GF-D8 (cell line): ENCODE measurements around the gene CARD16.
A peak's percentile ranks its signal among the peaks of the same experiment; 100 is the strongest.
"Not testable (repeated sequence)": the region's sequence is repeated elsewhere in the genome, so short reads cannot be mapped to it uniquely, and the experiment has no call there.

Source experiments
- DNase-seq: peaks from one replicate; lab custom pipeline; 2025; lab: John Stamatoyannopoulos, UW

Gene CARD16

DNA sequence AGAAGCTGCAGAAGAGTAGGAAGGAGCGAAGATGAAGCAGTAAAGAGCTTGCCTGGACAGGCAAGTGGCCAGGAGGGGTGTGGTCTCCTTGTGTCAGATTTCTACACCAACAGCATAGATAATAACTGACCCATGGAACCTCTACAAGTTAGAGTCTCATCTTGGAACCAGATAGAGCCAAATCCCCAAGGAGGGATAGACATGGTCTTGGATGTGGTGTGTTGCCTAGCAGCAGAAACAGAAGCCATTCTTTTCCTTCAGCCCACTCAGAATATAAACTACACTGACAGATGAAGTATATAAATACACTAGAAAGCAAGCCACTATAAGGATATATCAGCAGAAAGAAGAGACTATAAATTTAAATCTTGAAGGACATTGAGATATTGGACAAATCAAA, 4.3 kb upstream of the CARD16 start:
- no peak for DNase-seq

DNA sequence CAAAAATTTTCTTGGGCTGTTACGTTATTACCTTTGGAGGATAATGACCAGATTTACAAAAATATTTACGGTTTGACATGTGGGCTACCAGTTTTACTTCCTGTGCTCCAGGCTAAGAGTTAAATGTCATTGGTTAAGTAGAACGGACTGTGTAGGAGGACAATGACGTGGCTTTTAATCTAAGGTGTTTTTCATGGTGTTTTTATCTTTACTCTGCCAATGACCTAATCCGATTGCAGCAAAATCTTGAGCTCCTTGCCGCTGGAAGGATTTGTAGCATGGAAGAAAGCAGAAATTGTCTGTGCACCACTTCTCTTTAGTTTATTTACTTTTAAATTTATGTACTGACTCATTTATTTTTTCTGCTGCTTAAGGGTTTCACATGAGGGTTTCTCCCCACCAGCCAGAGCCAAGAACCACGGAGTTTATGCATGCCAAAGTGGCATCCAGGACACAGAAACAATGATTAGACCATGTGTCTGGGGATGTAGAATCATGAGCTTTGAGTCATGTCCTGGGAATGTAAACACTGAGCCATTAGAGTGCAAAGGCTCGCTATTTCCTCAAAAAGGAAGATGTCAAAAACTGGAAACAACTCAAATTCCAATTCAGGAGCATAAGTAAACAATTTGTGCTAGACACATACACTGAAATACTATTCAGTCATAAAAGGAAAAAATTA, 1.9 kb upstream of the CARD16 start:
- no peak for DNase-seq

DNA sequence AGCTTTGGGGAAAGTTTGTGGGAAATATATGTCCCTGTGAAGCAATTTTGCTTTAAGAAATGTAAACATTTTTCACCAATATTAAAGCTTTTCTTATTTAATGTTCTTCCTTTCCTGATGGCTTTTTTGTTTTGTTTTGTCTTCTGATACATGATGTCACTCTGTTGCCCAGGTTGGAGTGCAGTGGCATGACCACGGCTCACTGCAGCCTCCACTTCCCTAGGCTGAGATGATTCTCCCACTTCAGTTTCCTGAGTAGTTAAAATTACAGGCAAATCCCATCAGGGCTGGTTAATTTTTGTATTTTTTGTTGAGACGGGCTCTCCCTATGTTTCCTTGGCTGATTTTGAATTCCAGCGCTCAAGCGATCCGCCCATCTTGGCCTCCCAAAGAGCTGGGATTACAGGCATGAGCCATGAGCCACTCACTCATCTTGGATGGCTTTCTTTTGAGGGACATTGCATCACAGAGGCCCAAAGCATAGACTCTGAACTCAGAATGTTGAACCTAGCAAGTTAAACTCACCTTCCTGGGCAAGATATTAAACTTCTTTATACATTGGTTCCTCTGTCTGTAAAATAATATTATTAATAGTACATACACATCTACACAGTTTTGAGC, 651 bp upstream of the CARD16 start:
- no peak for DNase-seq

DNA sequence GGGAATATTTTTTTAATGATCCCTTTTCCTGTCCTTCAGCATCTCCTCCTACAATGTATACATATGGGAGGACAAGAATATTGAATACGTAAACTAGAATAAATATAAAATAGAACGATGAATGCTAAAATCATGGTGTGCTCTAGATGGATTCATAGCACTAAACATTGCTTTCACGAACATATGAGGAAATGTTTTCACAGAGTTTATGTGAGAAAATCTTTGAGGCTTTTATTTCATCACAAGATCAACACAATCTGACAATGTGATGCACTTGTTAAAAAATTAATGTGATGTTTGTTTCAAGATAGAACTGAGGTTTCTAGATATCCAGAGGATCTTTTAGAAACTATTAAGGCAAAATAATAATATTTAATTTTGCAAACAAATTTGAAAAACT, 3.0 kb downstream of the CARD16 start:
- no peak for DNase-seq

DNA sequence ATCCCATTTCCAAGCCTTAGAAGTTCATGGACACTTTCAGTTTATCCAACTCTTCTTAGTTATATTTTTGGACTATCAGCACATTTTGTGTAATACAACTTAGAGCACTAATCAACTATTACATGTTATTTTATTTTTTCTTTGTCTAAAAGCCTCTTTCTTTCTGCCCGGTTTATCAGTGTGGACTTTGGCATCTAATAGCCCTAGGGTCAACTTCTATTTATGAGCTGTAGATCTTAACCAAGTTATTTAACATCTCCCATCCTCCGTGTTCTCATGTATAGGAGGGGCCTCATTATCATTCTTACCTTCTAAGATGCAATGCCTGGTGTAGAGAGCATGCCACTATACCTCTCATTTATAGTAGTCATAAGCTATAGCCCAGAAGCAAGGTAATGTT, 4.4 kb downstream of the CARD16 start:
- no peak for DNase-seq

- DNase-seq: peak; percentile 81
Measured at GRCh38 chr11:105034813-105035620, 10.1 kb downstream of the CARD16 start, which contains the start of gene CASP1. CASP1 (minus strand) TSS chr11:105035144; CDS start chr11:105035113, 31 bp downstream.

GRCh38 chr11:105034388-105034787, 10.7 kb downstream of the CARD16 start:
- not testable (repeated sequence) for DNase-seq

DNA sequence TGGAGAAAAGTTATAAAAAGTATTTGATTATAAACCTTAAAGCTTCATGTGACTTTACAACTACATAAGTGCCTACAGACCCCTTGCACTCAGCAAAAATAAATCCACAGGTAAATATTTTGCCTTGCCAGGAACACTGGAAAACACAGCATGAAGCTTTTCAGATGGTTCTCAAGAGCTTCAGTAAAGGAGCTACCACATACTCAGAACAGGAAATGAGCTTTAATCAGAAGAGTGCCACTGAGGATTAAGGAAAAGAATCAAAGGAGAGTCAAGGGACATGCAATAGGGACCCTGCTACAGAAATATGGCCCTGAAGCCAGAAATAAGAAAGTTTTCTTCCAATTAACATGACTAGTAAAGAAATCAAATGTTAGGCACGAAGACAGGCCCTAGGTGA, 11.4 kb downstream of the CARD16 start:
- no peak for DNase-seq

GRCh38 chr11:105033343-105033742, 11.8 kb downstream of the CARD16 start:
- no peak for DNase-seq

DNA sequence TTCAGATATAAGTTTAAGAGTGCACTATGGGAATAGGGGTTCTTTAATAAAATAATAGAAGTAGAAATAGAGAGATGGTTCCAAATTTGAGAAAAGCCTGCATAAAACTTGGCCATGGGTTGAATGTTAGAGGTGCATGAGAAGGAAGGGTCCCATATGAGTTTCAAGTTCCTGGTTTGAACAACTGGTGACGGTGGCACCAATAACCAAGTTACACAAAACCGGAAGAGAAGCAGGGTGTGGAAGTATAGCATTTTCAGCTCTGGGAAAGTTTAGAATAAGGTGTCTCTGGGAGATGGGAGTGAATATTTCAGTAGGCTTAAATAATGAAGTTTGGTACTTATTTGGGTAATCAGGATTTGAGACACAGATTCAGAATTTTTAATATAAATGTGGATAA, 12.6 kb downstream of the CARD16 start:
- no peak for DNase-seq

DNA sequence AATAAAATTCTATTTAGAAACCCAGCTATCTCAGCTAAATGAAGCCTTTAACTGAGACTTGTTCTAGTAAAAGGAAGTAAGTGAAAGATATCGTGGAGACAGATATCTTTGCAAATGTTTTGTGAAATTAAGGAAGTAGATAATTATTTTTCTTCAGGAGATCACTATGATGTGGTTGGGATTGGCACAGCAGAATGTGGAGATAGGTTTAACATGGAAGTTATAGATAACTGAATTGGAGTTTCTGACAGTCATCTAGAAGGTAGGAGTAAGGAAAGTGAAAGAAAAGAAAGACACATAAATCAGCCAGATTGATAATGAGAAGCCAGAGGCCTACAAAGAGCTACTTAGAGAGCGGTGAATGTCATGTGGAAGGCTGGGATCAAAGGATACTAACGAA, 17.5 kb downstream of the CARD16 start:
- DNase-seq: peak; percentile 66

GRCh38 chr11:105024394-105024793, 20.7 kb downstream of the CARD16 start:
- DNase-seq: no peak

- DNase-seq: peak; percentile 45
Measured at GRCh38 chr11:105023003-105023402, 22.1 kb downstream of the CARD16 start, which contains the start of gene CASP5. CASP5 (minus strand) TSS chr11:105023168; CDS start chr11:105023136, 32 bp downstream.

GRCh38 chr11:105022527-105022926, 22.6 kb downstream of the CARD16 start:
- no peak for DNase-seq

- no peak for DNase-seq
Measured at GRCh38 chr11:105007463-105007862, 37.7 kb downstream of the CARD16 start.

DNA sequence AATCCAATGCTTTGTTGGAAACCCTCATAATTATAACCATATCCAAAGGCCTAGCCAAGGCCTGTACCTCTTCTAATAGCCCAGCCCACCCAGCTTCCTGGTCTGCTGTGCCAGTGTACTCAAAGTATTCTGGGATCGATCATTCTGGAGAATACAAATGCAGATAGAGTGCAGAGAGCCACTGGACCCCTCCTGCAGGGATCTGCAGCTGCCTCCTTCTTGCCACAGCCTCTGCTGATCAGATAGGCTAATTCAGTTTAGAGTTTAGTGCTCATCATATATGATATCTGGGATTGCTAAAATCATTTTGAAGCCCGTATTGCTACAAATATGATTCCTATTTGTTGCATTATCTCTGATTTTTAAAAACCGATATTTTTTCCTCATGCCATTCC, 39.7 kb downstream of the CARD16 start:
- no peak for DNase-seq

DNA sequence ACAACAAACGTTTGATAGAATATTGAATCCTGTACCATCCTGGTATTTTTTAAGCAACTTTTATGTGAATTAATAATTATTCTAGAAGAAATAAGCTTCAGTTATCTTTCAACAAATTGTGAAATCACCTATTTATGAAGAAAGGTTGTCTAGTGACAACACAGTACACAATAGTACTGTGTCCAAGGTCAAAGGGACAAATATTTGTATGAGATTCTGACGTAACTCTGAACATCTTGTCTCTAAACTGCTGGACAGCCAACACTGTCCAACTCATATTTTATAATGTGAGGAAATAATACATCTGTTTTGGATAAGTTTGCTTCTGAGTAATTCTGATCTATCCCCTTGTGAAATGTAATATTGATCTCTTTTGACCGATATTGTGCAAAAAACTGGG, 41.1 kb downstream of the CARD16 start:
- no peak for DNase-seq

DNA sequence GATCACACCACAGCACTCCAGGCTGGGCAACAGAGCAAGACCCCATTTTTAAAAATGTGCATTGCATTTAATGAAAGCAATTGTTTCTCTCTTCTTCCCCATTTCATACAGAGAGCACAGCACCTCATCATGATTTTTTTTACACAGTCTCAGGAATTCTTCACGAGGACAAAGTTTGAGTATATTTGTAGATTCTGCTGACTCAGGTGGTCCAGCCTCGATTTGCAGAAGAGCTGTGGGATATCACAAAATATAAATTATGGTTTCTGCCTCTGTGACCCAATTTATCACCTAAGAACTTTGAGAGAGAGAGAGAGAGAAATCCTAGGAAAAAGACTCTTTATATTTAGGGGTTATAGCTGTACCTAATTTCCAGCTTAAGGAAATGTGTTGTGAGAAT, 42.0 kb downstream of the CARD16 start:
- DNase-seq: no peak

- DNase-seq: no peak
Measured at GRCh38 chr11:105000797-105001196, 44.3 kb downstream of the CARD16 start.

DNA sequence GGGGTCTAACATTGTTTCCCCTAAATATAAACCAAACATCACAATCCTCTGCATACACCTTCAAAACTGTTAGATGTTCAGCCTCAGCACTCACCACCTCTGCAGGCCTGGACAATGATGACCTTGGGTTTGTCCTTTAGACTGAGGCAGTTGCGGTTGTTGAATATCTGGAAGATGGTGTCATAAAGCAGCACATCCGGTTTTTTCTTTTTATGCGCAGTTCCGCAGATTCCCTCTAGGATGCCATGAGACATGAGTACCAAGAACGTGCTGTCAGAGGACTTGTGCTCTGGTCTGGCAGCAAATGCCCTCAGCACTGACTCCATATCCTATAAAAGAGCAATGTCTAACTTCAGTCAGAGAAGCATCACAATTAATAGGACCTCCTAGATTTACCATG, 45.0 kb downstream of the CARD16 start:
- no peak for DNase-seq

DNA sequence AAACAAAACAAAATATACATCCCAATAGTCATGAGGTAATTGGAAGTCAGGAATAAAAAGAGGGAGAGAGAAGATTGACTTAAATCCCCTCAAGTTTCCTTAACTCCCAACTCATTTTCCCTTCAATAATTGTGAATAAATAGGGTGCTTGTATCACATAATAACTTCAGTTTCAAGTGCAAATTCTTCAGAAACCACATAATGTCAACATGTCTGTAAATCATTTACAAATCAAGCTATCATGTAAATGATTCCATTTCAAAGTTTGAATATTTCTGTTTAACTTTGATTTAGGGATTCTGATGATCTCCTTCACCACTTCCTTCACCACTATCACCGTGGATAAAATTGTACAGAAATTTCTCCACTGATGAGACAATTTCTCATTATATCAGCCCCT, 45.4 kb downstream of the CARD16 start:
- no peak for DNase-seq

DNA sequence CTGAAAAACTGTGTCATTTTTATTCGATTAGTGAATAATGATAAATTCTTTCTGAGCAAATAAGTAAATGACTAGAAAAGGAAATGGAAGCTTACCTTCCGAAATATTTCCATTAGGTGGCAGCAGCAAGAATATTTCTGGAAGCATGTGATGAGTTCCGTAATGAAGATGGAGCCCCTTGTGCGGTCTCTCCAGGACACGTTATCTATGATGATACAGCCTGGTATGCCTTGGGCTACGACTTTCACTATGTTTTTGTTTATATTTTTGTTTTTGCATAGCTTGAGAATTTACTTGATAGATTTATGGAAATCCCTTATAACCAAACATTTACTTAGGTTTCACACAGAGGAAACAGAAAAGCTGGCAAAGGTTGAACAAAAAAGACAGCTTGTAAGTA, 47.8 kb downstream of the CARD16 start:
- no peak for DNase-seq

DNA sequence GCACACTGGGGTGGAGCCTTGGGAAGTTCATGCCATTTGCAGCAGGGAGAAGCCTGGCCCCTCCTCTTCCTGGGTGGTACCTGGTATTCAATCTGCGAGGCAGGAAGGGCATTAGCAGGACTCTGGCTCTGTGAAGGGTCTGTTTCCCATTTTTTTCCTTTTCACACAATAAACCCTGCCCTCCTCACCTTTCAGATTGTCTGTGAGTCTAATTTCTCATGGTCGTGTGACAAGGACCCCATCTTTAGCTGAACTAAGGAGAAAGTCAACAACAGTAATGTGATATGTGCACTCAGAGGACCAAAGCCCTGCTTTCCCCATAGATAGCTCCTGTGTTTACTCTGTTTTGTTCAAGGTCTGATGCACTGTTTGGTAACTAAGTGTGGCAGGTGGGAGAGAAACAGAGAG, 50.1 kb downstream of the CARD16 start:
- DNase-seq: no peak
